Measurements from ENCODE around the gene B4GAT1.

Gene B4GAT1

GRCh38 chr11:66365711-66366619 is 18.5 kb upstream of the B4GAT1 start:
- TF ChIP-seq GATA2 (IDR thresholded peaks at IDR 0.05; ENCODE audit: low read depth, low read length) (no peak), GATA3 (IDR thresholded peaks at IDR 0.05; ENCODE audit: low read depth, low read length) (no peak)

DNA sequence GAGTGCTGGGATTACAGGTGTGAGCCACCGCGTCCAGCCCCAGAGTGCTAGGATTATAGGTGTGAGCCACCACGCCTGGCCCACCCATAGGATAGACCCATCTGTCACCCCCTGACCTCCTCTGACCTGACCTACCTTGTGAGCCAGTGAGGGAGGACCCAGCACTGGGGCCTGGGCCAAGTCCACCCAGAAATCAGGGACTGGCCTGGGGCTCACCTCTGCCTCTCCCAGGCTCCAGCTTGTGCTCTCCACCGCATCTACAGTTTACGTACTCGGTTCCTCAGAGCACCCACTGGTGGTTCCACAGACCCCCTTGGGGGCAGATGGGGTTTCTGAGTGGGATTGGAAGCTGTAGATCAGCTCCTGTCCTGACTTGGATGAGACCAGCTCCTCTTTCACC is 17.7 kb upstream of the B4GAT1 start:
- TF ChIP-seq GATA3 (IDR thresholded peaks at IDR 0.05; ENCODE audit: low read depth, low read length) (no peak), GATA2 (IDR thresholded peaks at IDR 0.05; ENCODE audit: low read depth, low read length) (no peak)

- TF ChIP-seq GATA2 (IDR thresholded peaks at IDR 0.05; ENCODE audit: low read depth, low read length): no peak
- TF ChIP-seq GATA3 (IDR thresholded peaks at IDR 0.05; ENCODE audit: low read depth, low read length): no peak
Observed at GRCh38 chr11:66363805-66364535, 16.5 kb upstream of the B4GAT1 start.

- TF ChIP-seq GATA3 (IDR thresholded peaks at IDR 0.05; ENCODE audit: low read depth, low read length) (no peak), GATA2 (IDR thresholded peaks at IDR 0.05; ENCODE audit: low read depth, low read length) (no peak)
Observed at GRCh38 chr11:66363187-66363601, 15.8 kb upstream of the B4GAT1 start.

DNA sequence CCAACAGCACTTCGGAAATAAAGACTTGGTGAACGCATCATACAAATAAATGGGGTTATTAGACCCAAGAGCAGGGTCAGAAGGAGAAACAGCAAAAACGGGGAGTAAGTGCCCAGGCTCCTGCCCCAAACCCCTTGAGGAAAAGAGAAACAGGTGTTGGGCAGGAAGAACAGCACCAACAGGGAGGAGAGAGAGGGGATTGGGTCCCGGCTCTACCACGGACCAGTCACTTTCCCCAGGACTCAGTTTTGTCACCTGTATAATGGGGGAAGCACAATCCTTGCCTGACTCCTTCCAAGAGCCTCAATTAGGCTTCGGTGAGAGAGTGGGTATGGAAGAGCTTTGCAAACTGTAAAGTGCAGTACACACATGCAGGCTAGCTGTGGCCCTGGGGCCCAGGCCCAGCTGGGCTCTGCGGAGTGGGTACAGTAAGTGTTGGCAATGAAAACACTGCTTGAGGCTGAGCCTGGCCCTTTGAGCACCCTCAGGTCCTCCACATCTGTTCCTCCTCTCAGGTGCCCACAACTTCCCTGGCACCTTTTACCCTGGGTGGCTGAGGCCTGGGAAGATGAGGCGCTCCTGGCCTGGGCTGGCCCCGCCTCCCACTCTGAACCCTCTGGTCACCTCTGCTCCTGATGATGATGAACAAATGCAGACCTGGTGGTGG is 15.2 kb upstream of the B4GAT1 start:
- no peak for TF ChIP-seq GATA2 (IDR thresholded peaks at IDR 0.05; ENCODE audit: low read depth, low read length)
- TF ChIP-seq GATA3 (IDR thresholded peaks at IDR 0.05; ENCODE audit: low read depth, low read length): no peak

GRCh38 chr11:66361502-66361941 is 14.1 kb upstream of the B4GAT1 start:
- no peak for TF ChIP-seq GATA3 (IDR thresholded peaks at IDR 0.05; ENCODE audit: low read depth, low read length)
- no peak for TF ChIP-seq GATA2 (IDR thresholded peaks at IDR 0.05; ENCODE audit: low read depth, low read length)

GRCh38 chr11:66360406-66361073 is 13.1 kb upstream of the B4GAT1 start:
- TF ChIP-seq GATA3 (IDR thresholded peaks at IDR 0.05; ENCODE audit: low read depth, low read length): no peak

- TF ChIP-seq GATA3 (IDR thresholded peaks at IDR 0.05; ENCODE audit: low read depth, low read length) (no peak), GATA2 (IDR thresholded peaks at IDR 0.05; ENCODE audit: low read depth, low read length) (no peak)
Observed at GRCh38 chr11:66359662-66360087, 12.2 kb upstream of the B4GAT1 start.

DNA sequence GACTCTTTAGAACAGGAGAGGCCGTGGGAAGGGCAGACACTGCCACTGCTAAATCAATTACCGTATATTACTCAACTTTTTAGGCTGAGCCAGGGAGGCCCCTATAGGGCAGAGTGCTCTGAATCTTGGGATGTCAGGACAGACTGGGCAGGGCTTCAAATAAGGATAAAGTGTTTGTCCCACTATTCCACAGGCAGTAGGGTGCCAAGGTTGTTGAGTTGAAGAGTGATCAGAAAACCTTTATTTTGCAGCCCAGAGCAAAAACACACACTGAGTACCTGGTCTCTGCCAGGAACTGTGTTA is 1.6 kb upstream of the B4GAT1 start:
- TF ChIP-seq GATA2 (IDR thresholded peaks at IDR 0.05; ENCODE audit: low read depth, low read length) (no peak), GATA3 (IDR thresholded peaks at IDR 0.05; ENCODE audit: low read depth, low read length) (no peak)

- TF ChIP-seq GATA2 (IDR thresholded peaks at IDR 0.05; ENCODE audit: low read depth, low read length) (no peak), GATA3 (IDR thresholded peaks at IDR 0.05; ENCODE audit: low read depth, low read length) (no peak)
Observed at GRCh38 chr11:66346476-66347424, 679 bp downstream of the B4GAT1 start.

DNA sequence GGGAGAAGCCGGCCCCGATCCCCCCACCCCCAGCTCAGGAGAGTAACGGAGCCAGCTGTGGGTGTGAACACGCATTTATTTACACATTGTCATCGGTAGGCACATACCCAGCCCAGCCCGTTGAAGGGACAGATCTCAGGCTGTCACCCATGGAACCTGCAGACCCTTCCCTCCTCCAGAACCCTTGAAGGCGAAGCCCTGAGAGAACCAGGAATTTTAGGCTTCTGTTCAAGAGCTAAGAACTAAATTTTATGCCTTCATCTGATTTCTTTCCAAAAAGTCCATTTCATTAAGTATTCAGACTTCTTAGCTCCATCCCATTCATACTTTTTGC is 2.1 kb downstream of the B4GAT1 start:
- TF ChIP-seq GATA3 (IDR thresholded peaks at IDR 0.05; ENCODE audit: low read depth, low read length) (no peak), GATA2 (IDR thresholded peaks at IDR 0.05; ENCODE audit: low read depth, low read length) (no peak)

DNA sequence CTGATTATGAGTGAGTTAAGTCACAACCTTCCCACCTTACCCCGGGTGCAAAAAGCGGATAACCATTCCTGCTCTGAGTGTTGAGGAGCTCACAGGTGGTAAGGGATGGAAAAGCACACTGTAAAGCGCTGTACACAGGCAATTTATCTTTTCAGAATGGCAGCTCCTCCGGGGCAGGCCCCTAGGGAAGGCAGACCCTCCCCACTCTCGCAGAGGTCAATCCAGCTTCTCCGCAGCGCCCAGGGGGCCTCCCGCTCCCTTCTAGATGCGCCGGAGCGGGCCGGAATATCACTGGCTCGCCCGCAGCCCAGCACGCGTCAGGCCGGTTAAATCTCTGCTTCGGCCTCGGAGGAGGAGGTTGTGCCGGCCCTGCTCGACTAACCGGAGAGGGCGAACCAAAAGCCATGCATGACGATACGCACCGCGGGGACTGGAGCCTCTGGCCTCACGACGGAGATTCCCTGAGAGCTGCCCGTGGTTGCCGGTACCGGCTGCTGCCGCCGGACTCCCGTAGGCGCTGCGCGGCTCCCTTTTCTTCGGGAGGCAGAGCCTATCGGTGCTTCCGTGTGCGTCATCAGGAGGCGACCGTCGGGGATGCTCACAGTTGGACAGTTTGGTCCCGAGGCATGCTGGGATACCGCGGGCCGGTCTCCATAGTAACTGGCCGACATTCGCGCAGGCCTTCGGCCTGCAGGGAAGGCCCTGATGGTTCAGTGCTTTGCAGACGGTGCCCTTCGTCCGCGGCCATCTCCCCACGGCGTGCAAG is 2.7 kb downstream of the B4GAT1 start, which contains the start of gene BRMS1:
BRMS1 (minus strand) TSS at position 555 of the 766 bp plus-strand sequence. CDS start 2,870 bp downstream, outside the sequence.
- TF ChIP-seq GATA2 (IDR thresholded peaks at IDR 0.05; ENCODE audit: low read depth, low read length) (no peak), GATA3 (IDR thresholded peaks at IDR 0.05; ENCODE audit: low read depth, low read length) (no peak)
